GM12892 (cell line): ENCODE measurements around the gene CHD5.

Experiments
- POLR2A ChIP-seq: IDR thresholded peaks from 2 replicates; pipeline ENCODE4 v1.6.1; 2011; ENCODE audit warnings: low read depth, low read length, control low read depth
- POLR2AphosphoS5 ChIP-seq: IDR thresholded peaks from 2 replicates; pipeline ENCODE4 v1.6.1; 2011; ENCODE audit warnings: low read depth, low read length, control low read depth

DNA sequence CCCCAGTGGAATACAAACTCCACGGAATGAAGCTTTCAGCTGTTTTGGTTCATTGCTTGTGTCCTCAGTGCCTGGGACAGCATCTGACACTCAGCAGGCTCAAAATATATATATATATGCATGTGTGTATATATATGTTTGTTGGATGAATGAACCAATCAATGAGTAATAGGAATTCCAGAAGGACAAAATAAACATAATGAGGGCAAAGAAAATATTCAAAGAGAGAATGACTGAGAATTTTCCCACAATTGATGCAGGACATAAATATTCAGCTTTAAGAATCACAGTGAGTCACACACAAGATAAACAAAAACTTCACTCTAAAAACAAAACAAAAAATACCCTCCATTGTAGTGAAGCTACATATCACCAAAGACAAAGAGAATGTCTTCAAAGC, 64.0 kb downstream of the CHD5 start:
- no peak for TF ChIP-seq POLR2A
- no peak for TF ChIP-seq POLR2AphosphoS5
